MCF 10A (cell line): ENCODE data around the gene EXOSC7. TPM values are rescaled to one million over a fixed set of nuclear protein-coding genes. Genes with fewer than 3 reads are reported as not detected.

Experiments used
- BruUV-seq: library from RNA; stranded (reverse); fragments of 400-500 nt; replicated peaks from 2 replicates; lab custom pipeline; 2021; lab: Mats Ljungman, UMichigan
- CTCF ChIA-PET: fragments of 300-600 bp; sonication (Branson Sonifier 250); formaldehyde crosslinking; extraction: SDS; loops from one replicate; lab custom pipeline; 2021; ENCODE audit warnings: antibody characterized with exemption, inconsistent platforms; lab: Yijun Ruan, JAX
- POLR2A ChIA-PET: fragments of 300-600, 350-650 bp; sonication (Branson Sonifier 250); formaldehyde crosslinking; extraction: SDS; loops from one replicate; lab custom pipeline; 2020; ENCODE audit warnings: antibody characterized with exemption, inconsistent platforms; lab: Yijun Ruan, JAX
- DNase-seq: peaks from one replicate; pipeline ENCODE4 v3.0.0-alpha.2; 2018; ENCODE audit not compliant: unreplicated experiment
- H3K27ac Mint-ChIP-seq: one replicate; pipeline ENCODE4 v1.8.0; 2022; ENCODE audit warnings: mild to moderate bottlenecking, low read depth, mixed read lengths; ENCODE audit not compliant: unreplicated experiment
- H3K27me3 Mint-ChIP-seq: one replicate; pipeline ENCODE4 v1.8.0; 2022; ENCODE audit warnings: mixed read lengths; ENCODE audit not compliant: insufficient read depth, unreplicated experiment
- H3K36me3 Mint-ChIP-seq: one replicate; pipeline ENCODE4 v1.8.0; 2022; ENCODE audit warnings: mild to moderate bottlenecking, moderate library complexity, mixed read lengths; ENCODE audit not compliant: insufficient read depth, unreplicated experiment
- H3K4me1 Mint-ChIP-seq: one replicate; pipeline ENCODE4 v1.8.0; 2022; ENCODE audit warnings: mixed read lengths; ENCODE audit not compliant: insufficient read depth, unreplicated experiment
- H3K4me3 Mint-ChIP-seq: one replicate; pipeline ENCODE4 v1.8.0; 2022; ENCODE audit warnings: mild to moderate bottlenecking, moderate library complexity, mixed read lengths; ENCODE audit not compliant: unreplicated experiment
- H3K9me3 Mint-ChIP-seq: one replicate; pipeline ENCODE4 v1.8.0; 2022; ENCODE audit warnings: mixed read lengths; ENCODE audit not compliant: unreplicated experiment
- intact Hi-C: fragments of 100-400 bp; cut with micrococcal nuclease; formaldehyde crosslinking; loops from 2 replicates; pipeline ENCODE4 v1.14.1; 2022
- total RNA-seq: library from RNA; stranded (reverse); gene quantifications from 2 replicates; pipeline ENCODE4 v1.2.3, GENCODE V29; 2022
- TF ChIP-seq, protein P1 (sequence below): fragments of 200-600 bp; IDR thresholded peaks from one replicate; pipeline ENCODE4 v1.8.0; 2022; ENCODE audit warnings: antibody characterized with exemption, mild to moderate bottlenecking; ENCODE audit not compliant: unreplicated experiment

The EXOSC7 gene
- total RNA-seq, 1 experiment from 2014 or later: 73.3 TPM

DNA sequence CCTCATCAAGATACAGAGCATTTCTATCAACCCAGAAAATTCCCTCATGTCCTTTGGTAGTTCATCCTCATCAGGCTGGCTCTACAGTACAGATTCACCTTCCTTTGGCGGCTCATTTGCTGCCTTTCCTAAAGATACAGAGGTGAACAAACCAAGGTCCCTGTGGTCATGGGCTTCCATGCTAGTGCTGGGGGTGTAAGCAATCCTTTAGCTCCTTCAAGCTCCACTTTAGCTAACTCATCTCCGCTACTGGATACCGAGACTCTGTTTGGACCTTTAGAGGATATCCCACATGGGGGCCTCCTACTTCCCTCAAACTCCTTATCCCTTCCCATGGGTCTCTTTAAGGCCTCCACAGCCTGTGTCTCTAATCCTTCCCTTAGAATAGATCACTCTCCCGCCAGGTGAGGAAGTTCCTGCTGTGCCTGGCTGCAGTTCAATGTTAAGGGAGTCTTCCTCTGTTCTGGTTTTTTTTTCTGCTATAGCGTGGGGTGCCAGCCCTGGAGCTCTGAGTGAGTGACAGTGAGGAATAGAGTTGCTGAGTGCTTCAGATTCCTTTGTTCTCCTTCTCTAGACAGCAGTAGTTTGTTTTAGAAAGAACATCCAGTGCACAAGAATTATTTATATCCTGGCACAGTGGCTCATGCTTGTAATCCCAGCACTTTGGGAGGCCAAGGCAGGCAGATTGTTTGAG is 80.7 kb downstream of the EXOSC7 start:
- no peaks in the 10 kb centered on the region for H3K36me3 Mint-ChIP-seq
- H3K27ac Mint-ChIP-seq: peak overlapping the region; percentile 4
- intact Hi-C loops: no loop called here
- CTCF ChIA-PET: interaction anchor here (0.6 to 5.5 kb wide), 11 partner anchors 9 to 523 kb away, joined by 3 to 26 read pairs (median 4); no protein-coding TSS in a partner anchor
- TF ChIP-seq, protein P1, sequence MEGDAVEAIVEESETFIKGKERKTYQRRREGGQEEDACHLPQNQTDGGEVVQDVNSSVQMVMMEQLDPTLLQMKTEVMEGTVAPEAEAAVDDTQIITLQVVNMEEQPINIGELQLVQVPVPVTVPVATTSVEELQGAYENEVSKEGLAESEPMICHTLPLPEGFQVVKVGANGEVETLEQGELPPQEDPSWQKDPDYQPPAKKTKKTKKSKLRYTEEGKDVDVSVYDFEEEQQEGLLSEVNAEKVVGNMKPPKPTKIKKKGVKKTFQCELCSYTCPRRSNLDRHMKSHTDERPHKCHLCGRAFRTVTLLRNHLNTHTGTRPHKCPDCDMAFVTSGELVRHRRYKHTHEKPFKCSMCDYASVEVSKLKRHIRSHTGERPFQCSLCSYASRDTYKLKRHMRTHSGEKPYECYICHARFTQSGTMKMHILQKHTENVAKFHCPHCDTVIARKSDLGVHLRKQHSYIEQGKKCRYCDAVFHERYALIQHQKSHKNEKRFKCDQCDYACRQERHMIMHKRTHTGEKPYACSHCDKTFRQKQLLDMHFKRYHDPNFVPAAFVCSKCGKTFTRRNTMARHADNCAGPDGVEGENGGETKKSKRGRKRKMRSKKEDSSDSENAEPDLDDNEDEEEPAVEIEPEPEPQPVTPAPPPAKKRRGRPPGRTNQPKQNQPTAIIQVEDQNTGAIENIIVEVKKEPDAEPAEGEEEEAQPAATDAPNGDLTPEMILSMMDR: no peak
- BruUV-seq: no TSS peak
- H3K9me3 Mint-ChIP-seq: no peaks in the 10 kb centered on the region
- peak; percentile 36 for DNase-seq
- POLR2A ChIA-PET: interaction anchor here (0.5 to 4.2 kb wide), 9 partner anchors 9 to 463 kb away, joined by 3 to 37 read pairs (median 4); partner anchors contain the start of gene CDCP1
- no peak overlapping the region for H3K4me3 Mint-ChIP-seq
- H3K4me1 Mint-ChIP-seq: peaks cover 49% of the 10 kb centered on the region
- H3K27me3 Mint-ChIP-seq: no peaks in the 10 kb centered on the region

DNA sequence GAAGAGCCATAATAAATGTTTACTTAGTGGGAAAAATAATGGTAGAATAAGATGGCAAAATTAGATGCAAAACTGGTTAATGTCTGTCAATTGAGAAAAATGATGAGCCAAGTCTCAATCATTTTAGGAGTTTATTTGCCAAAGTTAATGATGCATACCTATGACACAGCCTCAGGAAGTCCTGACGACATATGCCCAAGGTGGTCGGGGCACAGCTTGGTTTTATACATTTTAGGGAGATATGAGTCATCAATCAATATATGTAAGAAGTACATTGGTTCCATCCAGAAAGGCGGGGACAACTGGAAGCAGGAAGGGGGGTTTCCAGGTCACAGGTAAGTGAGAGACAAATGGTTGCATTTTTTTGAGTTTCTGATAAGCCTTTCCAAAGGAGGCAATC is 81.5 kb downstream of the EXOSC7 start:
- Mint-ChIP-seq H3K27ac (no peak overlapping the region), H3K4me1 (peaks cover 49% of the 10 kb centered on the region), H3K4me3 (no peak overlapping the region), H3K27me3 (no peaks in the 10 kb centered on the region), H3K9me3 (no peaks in the 10 kb centered on the region), H3K36me3 (no peaks in the 10 kb centered on the region)
- ChIA-PET CTCF (interaction anchor here (0.6 to 5.5 kb wide), 7 partner anchors 14 to 524 kb away, joined by 3 to 26 read pairs (median 4); no protein-coding TSS in a partner anchor), POLR2A (interaction anchor here (0.7 to 1.4 kb wide), 3 partner anchors 76 to 462 kb away, joined by 3 read pairs; no protein-coding TSS in a partner anchor)
- no TSS peak for BruUV-seq
- TF ChIP-seq, protein P1: no peak
- no peak for DNase-seq
- intact Hi-C loops: no loop called here

DNA sequence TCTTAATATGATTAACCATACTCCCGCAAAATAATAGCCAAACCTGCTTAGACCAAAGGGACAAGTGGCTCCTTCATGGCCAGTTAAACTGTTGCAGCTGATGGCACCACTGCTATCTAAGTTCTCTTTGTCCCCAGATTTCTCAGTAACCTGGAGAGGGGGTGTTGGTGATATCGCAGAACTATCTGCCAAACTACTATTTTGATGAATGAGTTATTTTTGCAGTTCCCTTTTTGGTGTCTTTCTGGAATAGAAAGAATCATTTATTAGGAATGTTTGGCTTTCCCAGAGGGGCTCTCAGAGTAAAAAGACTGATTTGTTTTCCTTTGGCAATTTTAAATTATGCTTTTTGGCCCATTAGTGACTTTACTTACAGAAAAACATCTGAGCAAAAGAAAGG is 83.1 kb downstream of the EXOSC7 start:
- ChIA-PET POLR2A (no interaction called here), CTCF (no interaction called here)
- no peaks in the 10 kb centered on the region for H3K36me3 Mint-ChIP-seq
- BruUV-seq: no TSS peak
- H3K9me3 Mint-ChIP-seq: no peaks in the 10 kb centered on the region
- no peak overlapping the region for H3K27ac Mint-ChIP-seq
- H3K27me3 Mint-ChIP-seq: no peaks in the 10 kb centered on the region
- peaks cover 40% of the 10 kb centered on the region for H3K4me1 Mint-ChIP-seq
- no peak overlapping the region for H3K4me3 Mint-ChIP-seq
- intact Hi-C loops: no loop called here
- no peak for DNase-seq
- TF ChIP-seq, protein P1: no peak

DNA sequence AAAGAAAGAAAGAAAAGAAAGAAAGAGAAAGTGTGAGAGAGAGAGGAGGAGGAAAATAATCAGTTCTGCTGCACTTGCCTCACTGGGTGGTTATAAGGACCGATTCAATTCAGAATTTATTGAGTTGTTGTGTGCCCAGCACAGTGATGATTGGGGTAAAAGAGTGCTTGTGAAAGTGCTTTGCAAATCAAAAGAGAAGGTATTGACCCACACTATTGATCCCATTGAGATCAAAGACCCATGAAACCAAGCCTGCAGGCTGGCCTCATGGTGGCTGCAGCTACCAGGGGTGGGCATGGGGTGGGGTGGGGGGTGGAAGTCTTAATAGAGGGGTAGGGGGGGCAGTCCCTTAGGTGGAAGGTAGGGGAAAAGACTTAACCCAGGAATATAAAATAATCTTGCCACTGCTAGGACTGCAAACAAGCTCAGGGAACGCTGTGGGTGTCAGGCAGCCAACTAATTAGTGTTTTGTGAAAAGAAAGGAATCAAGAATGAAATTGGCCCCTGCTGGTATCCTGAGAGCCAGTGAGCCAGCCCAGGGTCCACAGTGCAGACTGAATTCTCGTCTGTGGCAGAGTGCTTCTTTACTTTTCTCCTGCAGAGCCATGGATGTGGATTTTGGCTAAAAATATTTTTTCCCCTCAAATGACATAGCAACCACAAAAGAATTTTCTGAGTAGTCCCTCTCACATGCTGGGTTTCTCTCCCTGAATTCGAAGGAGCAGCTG is 84.3 kb downstream of the EXOSC7 start:
- ChIA-PET CTCF (no interaction called here), POLR2A (no interaction called here)
- intact Hi-C loops: no loop called here
- DNase-seq: no peak
- TF ChIP-seq, protein P1: no peak
- BruUV-seq: no TSS peak
- no peak overlapping the region for H3K27ac Mint-ChIP-seq
- H3K4me1 Mint-ChIP-seq: peaks cover 38% of the 10 kb centered on the region
- H3K9me3 Mint-ChIP-seq: no peaks in the 10 kb centered on the region
- H3K4me3 Mint-ChIP-seq: no peak overlapping the region
- H3K36me3 Mint-ChIP-seq: no peaks in the 10 kb centered on the region
- H3K27me3 Mint-ChIP-seq: no peaks in the 10 kb centered on the region
